Stomach (tissue), 9 donors: Measurements from ENCODE around the gene TECPR2. TPM values are rescaled to one million over a fixed set of nuclear protein-coding genes. Genes with fewer than 3 reads are reported as not detected.

Source experiments
- DNase-seq, 2 donors: peaks; one replicate each; pipeline versions ENCODE4 v3.0.0 to v3.0.0-alpha.2; 2013 to 2019
- H3K27ac ChIP-seq, 5 donors: fragments of 200-600 bp in 4 of 5; sonication (generic) in 4 of 5; one replicate each; pipeline ENCODE4 v1.5.1; 2013 to 2019; ENCODE audit warnings: mild to moderate bottlenecking in 1 of 5, moderate library complexity in 1 of 5
- H3K27me3 ChIP-seq, 3 donors: fragments of 200-600 bp; sonication (generic); one replicate each; pipeline ENCODE4 v1.5.1; 2017 to 2019; ENCODE audit warnings: mixed run types in 1 of 3
- H3K36me3 ChIP-seq, 4 donors: fragments of 200-600 bp; sonication (generic); 1 replicate in 3 of 4; 2 replicates in 1 of 4; pipeline ENCODE4 v1.5.1; 2016 to 2019
- H3K4me1 ChIP-seq, 4 donors: fragments of 200-600 bp; sonication (generic); one replicate each; pipeline ENCODE4 v1.5.1; 2016 to 2019
- H3K4me3 ChIP-seq, 4 donors: fragments of 200-600 bp; sonication (generic) in 3 of 4; one replicate each; pipeline ENCODE4 v1.5.1; 2016 to 2019; ENCODE audit warnings: mild to moderate bottlenecking in 1 of 4
- H3K9me3 ChIP-seq, 4 donors: fragments of 200-600 bp; sonication (generic); one replicate each; pipeline ENCODE4 v1.5.1; 2016 to 2019
- CTCF ChIP-seq, 7 experiments: fragments of 450-650 bp in 4 of 7; fragments of 200-600 bp in 3 of 7; sonication (generic) in 3 of 7; IDR thresholded peaks; one replicate each; pipeline ENCODE4 v1.5.1; 2016 to 2019; ENCODE audit warnings: antibody characterized with exemption in 7 of 7, control low read depth in 2 of 7, mild to moderate bottlenecking in 1 of 7
- EP300 ChIP-seq: sonication (generic); formaldehyde crosslinking; IDR thresholded peaks from one replicate; pipeline ENCODE4 v1.6.1; 2017; ENCODE audit warnings: antibody characterized with exemption
- POLR2A ChIP-seq, 4 donors: fragments of 450-650 bp; IDR thresholded peaks; one replicate each; pipeline ENCODE4 v1.6.1; 2016; ENCODE audit warnings: antibody characterized with exemption in 4 of 4, control low read depth in 2 of 4, mild to moderate bottlenecking in 1 of 4, moderate library complexity in 1 of 4
- POLR2AphosphoS5 ChIP-seq, 3 donors: sonication (generic); formaldehyde crosslinking; IDR thresholded peaks; one replicate each; pipeline ENCODE4 v1.6.1; 2016; ENCODE audit warnings: antibody characterized with exemption in 3 of 3
- WGBS, 5 donors: extraction: QIAGEN DNeasy Blood & Tissue Kit in 3 of 5; methylation state at CpG; one replicate each; pipeline versions ENCODE4 v1.1.5 to v1.1.7; 2013 to 2018; 5-methylcytosine and 5-hydroxymethylcytosine counted together
- intact Hi-C: fragments of 100-400 bp; cut with DNase I; formaldehyde crosslinking; loops from one replicate; pipeline ENCODE4 v1.15.1; 2023; ENCODE audit warnings: low total_unique reads
- polyA plus RNA-seq, 3 donors: library from polyadenylated mRNA; stranded (reverse); fragments of 200-250 nt; gene quantifications; one replicate each; pipeline ENCODE4 v1.2.3, GENCODE V29; 2013
- total RNA-seq, 5 donors: library from RNA; depleted of rRNA; stranded (reverse); fragments of >200 nt; gene quantifications; one replicate each; pipeline versions ENCODE4 v1.1.0 to v1.2.3, GENCODE V29; 2014 to 2016
- donor health status: healthy with polysubstance abuse.
- donor health status: Bipolar disorder and iron deficiency.
- donor health status: healthy.

The TECPR2 gene
- total and polyA plus RNA-seq, 8 donors = 2.6 to 110 (median 11.1) TPM

GRCh38 chr14:102454711-102455110 is 92.0 kb downstream of the TECPR2 start:
- Histone ChIP-seq H3K27ac (no peak overlapping the region), H3K4me1 (no peaks in the 10 kb centered on the region), H3K9me3 (no peaks in the 10 kb centered on the region), H3K36me3 (peaks cover 49 to 98% (median 96%) of the 10 kb centered on the region in 4 donors), H3K27me3 (no peaks in the 10 kb centered on the region), H3K4me3 (no peak overlapping the region)
- no peak for DNase-seq
- intact Hi-C loops = no loop called here
- no peak for TF ChIP-seq POLR2AphosphoS5 (IDR thresholded peaks at IDR 0.05)
- 69 to 100% (median 76%) methylated on average over 1 to 5 of the region's 5 CpGs for WGBS, 5 donors

GRCh38 chr14:102457509-102457908 is 94.8 kb downstream of the TECPR2 start:
- Histone ChIP-seq H3K4me3 (no peak overlapping the region), H3K9me3 (no peaks in the 10 kb centered on the region), H3K27ac (no peak overlapping the region), H3K4me1 (no peaks in the 10 kb centered on the region), H3K36me3 (peaks cover 26 to 92% (median 82%) of the 10 kb centered on the region in 4 donors), H3K27me3 (no peaks in the 10 kb centered on the region)
- WGBS, 5 donors = 73 to 98% (median 80%) methylated on average over 2 of the region's 2 CpGs
- TF ChIP-seq POLR2A (IDR thresholded peaks at IDR 0.05) = no peak
- no peak for TF ChIP-seq POLR2AphosphoS5 (IDR thresholded peaks at IDR 0.05)
- TF ChIP-seq CTCF (IDR thresholded peaks at IDR 0.05) = no peak
- intact Hi-C loops = no loop called here
- DNase-seq = no peak

GRCh38 chr14:102461490-102462338 is 99.0 kb downstream of the TECPR2 start:
- H3K4me3 ChIP-seq = no peak overlapping the region
- H3K27ac ChIP-seq = no peak overlapping the region
- intact Hi-C loops = no loop called here
- peaks cover 11 to 82% (median 67%) of the 10 kb centered on the region in 4 donors for H3K36me3 ChIP-seq
- peaks cover 0 to 7% (median 3%) of the 10 kb centered on the region in 4 donors for H3K4me1 ChIP-seq
- no peaks in the 10 kb centered on the region for H3K27me3 ChIP-seq
- 72 to 91% (median 84%) methylated on average over 14 of the region's 14 CpGs for WGBS, 5 donors
- DNase-seq = no peak
- H3K9me3 ChIP-seq = no peaks in the 10 kb centered on the region
- TF ChIP-seq POLR2A (IDR thresholded peaks at IDR 0.05) (no peak), CTCF (IDR thresholded peaks at IDR 0.05) (no peak), EP300 (no peak), POLR2AphosphoS5 (IDR thresholded peaks at IDR 0.05) (no peak)

- no peak overlapping the region for H3K4me3 ChIP-seq
- 84 to 92% (median 86%) methylated on average over 4 of the region's 4 CpGs for WGBS, 5 donors
- intact Hi-C loops = no loop called here
- peaks cover 6 to 82% (median 64%) of the 10 kb centered on the region in 4 donors for H3K36me3 ChIP-seq
- H3K27ac ChIP-seq = no peak overlapping the region
- no peaks in the 10 kb centered on the region for H3K9me3 ChIP-seq
- TF ChIP-seq EP300 (no peak), POLR2AphosphoS5 (IDR thresholded peaks at IDR 0.05) (no peak), CTCF (IDR thresholded peaks at IDR 0.05) (no peak), POLR2A (IDR thresholded peaks at IDR 0.05) (no peak)
- no peak for DNase-seq
- H3K27me3 ChIP-seq = no peaks in the 10 kb centered on the region
- H3K4me1 ChIP-seq = peaks cover 0 to 7% (median 3%) of the 10 kb centered on the region in 4 donors
Measured at GRCh38 chr14:102462391-102462790, 99.7 kb downstream of the TECPR2 start.

GRCh38 chr14:102464006-102464405 is 101.3 kb downstream of the TECPR2 start:
- DNase-seq = no peak
- WGBS, 5 donors = 89 to 97% (median 95%) methylated on average over 4 of the region's 4 CpGs
- H3K27me3 ChIP-seq = no peaks in the 10 kb centered on the region
- H3K27ac ChIP-seq = no peak overlapping the region
- no peaks in the 10 kb centered on the region for H3K9me3 ChIP-seq
- H3K36me3 ChIP-seq = peaks cover 0 to 78% (median 57%) of the 10 kb centered on the region in 4 donors
- H3K4me3 ChIP-seq = no peak overlapping the region
- peaks cover 0 to 7% (median 3%) of the 10 kb centered on the region in 4 donors for H3K4me1 ChIP-seq
- TF ChIP-seq EP300 (no peak), POLR2AphosphoS5 (IDR thresholded peaks at IDR 0.05) (no peak), POLR2A (IDR thresholded peaks at IDR 0.05) (no peak), CTCF (IDR thresholded peaks at IDR 0.05) (no peak)
- intact Hi-C loops = no loop called here
